Measurements from ENCODE around the gene MAP1LC3B2. TPM values are rescaled to one million over a fixed set of nuclear protein-coding genes. Genes with fewer than 3 reads are reported as not detected.

Gene MAP1LC3B2
- polyA plus RNA-seq, 1 experiment, result 3.8 TPM

GRCh38 chr12:116620124-116620491, 60.9 kb downstream of the MAP1LC3B2 start:
- Histone ChIP-seq H3K4me3 (ENCODE audit: low read depth, low read length) (no peak overlapping the region), H3K9me3 (ENCODE audit: control insufficient read depth, insufficient read depth, low read length) (peaks cover 9% of the 10 kb centered on the region), H3K27ac (ENCODE audit: low read depth, low read length) (no peak overlapping the region), H3K27me3 (ENCODE audit: control insufficient read depth, insufficient read depth, low read length) (peaks cover 11% of the 10 kb centered on the region)
- DNase-seq (ENCODE audit: low read depth, low spot score), result no peak
- CTCF ChIA-PET, result interaction anchor here (1.1 to 1.9 kb wide), 2 partner anchors 21 to 623 kb away, joined by 3 to 4 read pairs; no protein-coding TSS in a partner anchor
- no peak for TF ChIP-seq CTCF (IDR thresholded peaks at IDR 0.05; ENCODE audit: low read depth, low read length)
- POLR2A ChIA-PET, result no interaction called here

GRCh38 chr12:116620492-116621191, 61.5 kb downstream of the MAP1LC3B2 start:
- H3K27ac ChIP-seq (ENCODE audit: low read depth, low read length), result no peak overlapping the region
- peaks cover 11% of the 10 kb centered on the region for H3K27me3 ChIP-seq (ENCODE audit: control insufficient read depth, insufficient read depth, low read length)
- H3K4me3 ChIP-seq (ENCODE audit: low read depth, low read length), result no peak overlapping the region
- ChIA-PET POLR2A (interaction anchor here (0.6 kb wide), 1 partner anchor 226 kb away, joined by 4 read pairs; no protein-coding TSS in a partner anchor), CTCF (interaction anchor here (1.1 to 1.9 kb wide), 2 partner anchors 22 to 623 kb away, joined by 3 to 4 read pairs; no protein-coding TSS in a partner anchor)
- DNase-seq (ENCODE audit: low read depth, low spot score), result no peak
- peaks cover 9% of the 10 kb centered on the region for H3K9me3 ChIP-seq (ENCODE audit: control insufficient read depth, insufficient read depth, low read length)
- no peak for TF ChIP-seq CTCF (IDR thresholded peaks at IDR 0.05; ENCODE audit: low read depth, low read length)

GRCh38 chr12:116621194-116621593, 62.0 kb downstream of the MAP1LC3B2 start:
- TF ChIP-seq CTCF (IDR thresholded peaks at IDR 0.05; ENCODE audit: low read depth, low read length), result no peak
- peaks cover 9% of the 10 kb centered on the region for H3K9me3 ChIP-seq (ENCODE audit: control insufficient read depth, insufficient read depth, low read length)
- peaks cover 11% of the 10 kb centered on the region for H3K27me3 ChIP-seq (ENCODE audit: control insufficient read depth, insufficient read depth, low read length)
- no peak overlapping the region for H3K27ac ChIP-seq (ENCODE audit: low read depth, low read length)
- ChIA-PET POLR2A (interaction anchor here (0.6 kb wide), 1 partner anchor 226 kb away, joined by 4 read pairs; no protein-coding TSS in a partner anchor), CTCF (interaction anchor here (1.9 kb wide), 1 partner anchor 624 kb away, joined by 4 read pairs; no protein-coding TSS in a partner anchor)
- no peak for DNase-seq (ENCODE audit: low read depth, low spot score)
- H3K4me3 ChIP-seq (ENCODE audit: low read depth, low read length), result no peak overlapping the region

- ChIA-PET POLR2A (interaction anchor here (0.6 kb wide), 1 partner anchor 239 kb away, joined by 4 read pairs; no protein-coding TSS in a partner anchor), CTCF (interaction anchor here (1.0 kb wide), 1 partner anchor 25 kb away, joined by 3 read pairs; no protein-coding TSS in a partner anchor)
- peaks cover 9% of the 10 kb centered on the region for H3K9me3 ChIP-seq (ENCODE audit: control insufficient read depth, insufficient read depth, low read length)
- no peak overlapping the region for H3K27ac ChIP-seq (ENCODE audit: low read depth, low read length)
- H3K4me3 ChIP-seq (ENCODE audit: low read depth, low read length), result no peak overlapping the region
- no peak for TF ChIP-seq CTCF (IDR thresholded peaks at IDR 0.05; ENCODE audit: low read depth, low read length)
- no peak for DNase-seq (ENCODE audit: low read depth, low spot score)
- peaks cover 11% of the 10 kb centered on the region for H3K27me3 ChIP-seq (ENCODE audit: control insufficient read depth, insufficient read depth, low read length)
Measured at GRCh38 chr12:116624516-116624915, 65.3 kb downstream of the MAP1LC3B2 start.

- Histone ChIP-seq H3K9me3 (ENCODE audit: control insufficient read depth, insufficient read depth, low read length) (peaks cover 9% of the 10 kb centered on the region), H3K27me3 (ENCODE audit: control insufficient read depth, insufficient read depth, low read length) (peaks cover 14% of the 10 kb centered on the region), H3K4me3 (ENCODE audit: low read depth, low read length) (no peak overlapping the region), H3K27ac (ENCODE audit: low read depth, low read length) (no peak overlapping the region)
- no peak for TF ChIP-seq CTCF (IDR thresholded peaks at IDR 0.05; ENCODE audit: low read depth, low read length)
- DNase-seq (ENCODE audit: low read depth, low spot score), result no peak
- ChIA-PET POLR2A (no interaction called here), CTCF (no interaction called here)
Measured at GRCh38 chr12:116626153-116626552, 67.0 kb downstream of the MAP1LC3B2 start.

All from AG04450 (cell line).